ENCODE results near the gene PAPLN.
A peak's percentile ranks its signal among the peaks of the same experiment; 100 is the strongest.

The PAPLN gene

GRCh38 chr14:73236157-73236556 lies 1.1 kb upstream of the PAPLN start:
- H3K27ac ChIP-seq, result no peak overlapping the region
- H3K79me2 ChIP-seq, result no peaks in the 10 kb centered on the region
- H3K9ac ChIP-seq, result no peak overlapping the region
- H3K36me3 ChIP-seq (ENCODE audit: control insufficient read depth, insufficient read depth, low read length), result no peaks in the 10 kb centered on the region
- TF ChIP-seq, protein P1, sequence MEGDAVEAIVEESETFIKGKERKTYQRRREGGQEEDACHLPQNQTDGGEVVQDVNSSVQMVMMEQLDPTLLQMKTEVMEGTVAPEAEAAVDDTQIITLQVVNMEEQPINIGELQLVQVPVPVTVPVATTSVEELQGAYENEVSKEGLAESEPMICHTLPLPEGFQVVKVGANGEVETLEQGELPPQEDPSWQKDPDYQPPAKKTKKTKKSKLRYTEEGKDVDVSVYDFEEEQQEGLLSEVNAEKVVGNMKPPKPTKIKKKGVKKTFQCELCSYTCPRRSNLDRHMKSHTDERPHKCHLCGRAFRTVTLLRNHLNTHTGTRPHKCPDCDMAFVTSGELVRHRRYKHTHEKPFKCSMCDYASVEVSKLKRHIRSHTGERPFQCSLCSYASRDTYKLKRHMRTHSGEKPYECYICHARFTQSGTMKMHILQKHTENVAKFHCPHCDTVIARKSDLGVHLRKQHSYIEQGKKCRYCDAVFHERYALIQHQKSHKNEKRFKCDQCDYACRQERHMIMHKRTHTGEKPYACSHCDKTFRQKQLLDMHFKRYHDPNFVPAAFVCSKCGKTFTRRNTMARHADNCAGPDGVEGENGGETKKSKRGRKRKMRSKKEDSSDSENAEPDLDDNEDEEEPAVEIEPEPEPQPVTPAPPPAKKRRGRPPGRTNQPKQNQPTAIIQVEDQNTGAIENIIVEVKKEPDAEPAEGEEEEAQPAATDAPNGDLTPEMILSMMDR (IDR thresholded peaks at IDR 0.05), result no peak
- no peak overlapping the region for H3K4me2 ChIP-seq (ENCODE audit: low read length)
- H3K9me3 ChIP-seq (ENCODE audit: control insufficient read depth, low read length), result no peaks in the 10 kb centered on the region
- no peak overlapping the region for H2AFZ ChIP-seq
- H3K4me1 ChIP-seq, result no peaks in the 10 kb centered on the region
- H3K27me3 ChIP-seq (ENCODE audit: control insufficient read depth, insufficient read depth, low read length), result no peaks in the 10 kb centered on the region
- H3K4me3 ChIP-seq (ENCODE audit: low read depth, low read length), result no peak overlapping the region

DNA sequence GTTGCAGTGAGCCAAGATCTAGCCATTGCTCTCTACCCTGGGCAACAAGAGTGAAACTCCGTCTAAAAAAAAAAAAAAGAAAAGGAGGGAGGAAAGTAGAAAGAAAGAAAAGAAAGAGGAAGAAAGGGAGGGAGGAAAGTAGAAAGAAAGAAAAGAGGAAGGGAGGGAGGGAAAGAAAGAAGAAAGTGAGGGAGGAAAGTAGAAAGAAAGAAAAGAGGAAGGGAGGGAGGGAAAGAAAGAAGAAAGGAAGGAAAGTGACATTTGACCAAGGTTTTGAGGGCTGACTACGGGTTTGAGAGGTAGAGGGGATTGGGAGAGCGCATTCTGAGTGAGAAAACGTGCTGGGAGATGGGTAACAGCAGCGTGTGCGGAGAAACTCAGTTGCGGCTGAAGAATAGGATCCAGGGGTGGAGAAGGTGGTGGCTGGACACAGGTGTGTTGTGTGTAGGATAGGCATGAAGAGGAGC lies 521 bp upstream of the PAPLN start:
- no peak overlapping the region for H3K27ac ChIP-seq
- H3K9ac ChIP-seq, result no peak overlapping the region
- no peaks in the 10 kb centered on the region for H3K9me3 ChIP-seq (ENCODE audit: control insufficient read depth, low read length)
- no peaks in the 10 kb centered on the region for H3K79me2 ChIP-seq
- H3K36me3 ChIP-seq (ENCODE audit: control insufficient read depth, insufficient read depth, low read length), result no peaks in the 10 kb centered on the region
- H3K4me1 ChIP-seq, result no peaks in the 10 kb centered on the region
- TF ChIP-seq, protein P1 (IDR thresholded peaks at IDR 0.05), result no peak
- no peak overlapping the region for H3K4me3 ChIP-seq (ENCODE audit: low read depth, low read length)
- no peak overlapping the region for H2AFZ ChIP-seq
- no peak overlapping the region for H3K4me2 ChIP-seq (ENCODE audit: low read length)
- H3K27me3 ChIP-seq (ENCODE audit: control insufficient read depth, insufficient read depth, low read length), result no peaks in the 10 kb centered on the region

- peak overlapping the region; percentile 61 for H2AFZ ChIP-seq
- no peak overlapping the region for H3K9ac ChIP-seq
- TF ChIP-seq, protein P1 (IDR thresholded peaks at IDR 0.05), result no peak
- H3K79me2 ChIP-seq, result no peaks in the 10 kb centered on the region
- H3K4me1 ChIP-seq, result no peaks in the 10 kb centered on the region
- H3K4me2 ChIP-seq (ENCODE audit: low read length), result peak overlapping the region; percentile 49
- no peaks in the 10 kb centered on the region for H3K27me3 ChIP-seq (ENCODE audit: control insufficient read depth, insufficient read depth, low read length)
- H3K36me3 ChIP-seq (ENCODE audit: control insufficient read depth, insufficient read depth, low read length), result no peaks in the 10 kb centered on the region
- no peak overlapping the region for H3K4me3 ChIP-seq (ENCODE audit: low read depth, low read length)
- H3K27ac ChIP-seq, result no peak overlapping the region
- H3K9me3 ChIP-seq (ENCODE audit: control insufficient read depth, low read length), result no peaks in the 10 kb centered on the region
These were observed 599 bp downstream of the PAPLN start for GRCh38 chr14:73237786-73238423.

GRCh38 chr14:73238424-73238852 lies 1.1 kb downstream of the PAPLN start:
- Histone ChIP-seq H3K27ac (no peak overlapping the region), H3K27me3 (ENCODE audit: control insufficient read depth, insufficient read depth, low read length) (no peaks in the 10 kb centered on the region)

More at GRCh38 chr14:73238424-73238852, 1.1 kb downstream of the PAPLN start:
- H2AFZ ChIP-seq, result peak overlapping the region; percentile 61
- TF ChIP-seq, protein P1 (IDR thresholded peaks at IDR 0.05), result no peak
- no peaks in the 10 kb centered on the region for H3K4me1 ChIP-seq
- H3K4me2 ChIP-seq (ENCODE audit: low read length), result no peak overlapping the region
- H3K4me3 ChIP-seq (ENCODE audit: low read depth, low read length), result no peak overlapping the region
- H3K36me3 ChIP-seq (ENCODE audit: control insufficient read depth, insufficient read depth, low read length), result no peaks in the 10 kb centered on the region
- H3K9me3 ChIP-seq (ENCODE audit: control insufficient read depth, low read length), result no peaks in the 10 kb centered on the region
- H3K79me2 ChIP-seq, result no peaks in the 10 kb centered on the region
- H3K9ac ChIP-seq, result no peak overlapping the region
